Stimulated activated naive B cell treated with anti-CD40 and anti-IgM and Interleukin-4, amounts not matched to agents 10 μg/mL and 1 μg/mL and 100 μg/mL, for 72 hours (primary cell): ENCODE results near the gene C3orf49.

Source experiments
- ATAC-seq, 2 donors: fragments of 150-1000 bp; cut with Tn5 transposase; replicated peaks; 2 replicates each; pipeline ENCODE4 v1.10.0; 2021; ENCODE audit warnings: moderate library complexity in 1 of 2
- DNase-seq: peaks from one replicate; pipeline ENCODE4 v3.0.0; 2021
- H3K27ac Mint-ChIP-seq: one replicate; pipeline ENCODE4 v1.8.0; 2022; ENCODE audit warnings: mild to moderate bottlenecking, mixed read lengths
- H3K27me3 Mint-ChIP-seq, 2 donors: one replicate each; pipeline ENCODE4 v1.8.0; 2022; ENCODE audit warnings: mixed read lengths in 2 of 2
- H3K36me3 Mint-ChIP-seq, 2 donors: one replicate each; pipeline ENCODE4 v1.8.0; 2022; ENCODE audit warnings: mixed read lengths in 2 of 2, mild to moderate bottlenecking in 1 of 2
- H3K4me1 Mint-ChIP-seq, 2 donors: one replicate each; pipeline ENCODE4 v1.8.0; 2022; ENCODE audit warnings: mixed read lengths in 2 of 2, mild to moderate bottlenecking in 1 of 2
- H3K4me3 Mint-ChIP-seq, 2 donors: one replicate each; pipeline ENCODE4 v1.8.0; 2022; ENCODE audit warnings: mild to moderate bottlenecking in 2 of 2, mixed read lengths in 2 of 2, moderate library complexity in 1 of 2
- H3K9me3 Mint-ChIP-seq, 2 donors: one replicate each; pipeline ENCODE4 v1.8.0; 2022; ENCODE audit warnings: mixed read lengths in 2 of 2, mild to moderate bottlenecking in 1 of 2

C3orf49 gene, protein sequence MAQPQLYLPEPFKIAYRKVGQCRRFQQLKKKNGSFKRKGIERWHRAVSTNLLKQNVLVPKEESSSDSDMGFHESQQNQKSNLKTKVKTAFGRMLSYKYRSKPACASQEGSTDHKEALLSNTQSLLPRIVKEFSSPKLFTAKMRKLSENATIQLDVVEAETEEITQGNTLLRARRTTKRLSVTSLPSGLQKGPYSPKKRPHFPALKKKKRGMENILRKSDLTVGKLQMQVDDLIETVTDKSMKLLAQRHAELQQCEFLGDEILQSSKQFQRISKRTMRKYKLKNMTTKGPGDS

DNA sequence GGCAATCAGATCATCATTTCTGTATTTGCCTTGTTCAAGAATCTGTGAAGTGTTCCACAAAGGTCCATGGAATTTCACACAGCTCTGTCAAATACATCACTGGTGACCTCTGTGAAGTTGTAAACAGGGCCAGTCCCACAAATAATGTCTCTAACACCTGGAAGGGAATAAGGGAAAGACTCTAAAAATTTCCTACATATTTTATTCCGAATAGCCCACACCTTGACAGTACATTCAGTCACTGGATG lies at the start of gene C3orf49:
C3orf49 (plus strand) TSS at position 149 of the 248 bp plus-strand sequence. CDS start 173 bp downstream, outside the sequence.
- Mint-ChIP-seq H3K27me3 (no peaks in the 10 kb centered on the region), H3K4me1 (peaks cover 4 to 6% of the 10 kb centered on the region in 2 donors), H3K27ac (no peak within 1 kb of the TSS), H3K4me3 (no peak within 1 kb of the TSS), H3K9me3 (no peaks in the 10 kb centered on the region), H3K36me3 (peaks cover 0 to 8% of the 10 kb centered on the region in 2 donors)
- DNase-seq (no peak), ATAC-seq (no peak)

- Mint-ChIP-seq H3K36me3 (no peaks in the 10 kb centered on the region), H3K27ac (no peak overlapping the region), H3K27me3 (no peaks in the 10 kb centered on the region), H3K4me1 (no peaks in the 10 kb centered on the region), H3K9me3 (peaks cover 0 to 5% of the 10 kb centered on the region in 2 donors), H3K4me3 (no peak overlapping the region)
- ATAC-seq, result no peak
- DNase-seq, result no peak
Measured at GRCh38 chr3:63774781-63775180, 44.3 kb upstream of the C3orf49 start.

- no peak overlapping the region for H3K4me3 Mint-ChIP-seq
- H3K4me1 Mint-ChIP-seq, result no peaks in the 10 kb centered on the region
- H3K9me3 Mint-ChIP-seq, result no peaks in the 10 kb centered on the region
- H3K27me3 Mint-ChIP-seq, result no peaks in the 10 kb centered on the region
- no peak overlapping the region for H3K27ac Mint-ChIP-seq
- ATAC-seq, result no peak
- DNase-seq, result no peak
- H3K36me3 Mint-ChIP-seq, result no peaks in the 10 kb centered on the region
Measured at GRCh38 chr3:63779227-63779626, 39.9 kb upstream of the C3orf49 start.

DNA sequence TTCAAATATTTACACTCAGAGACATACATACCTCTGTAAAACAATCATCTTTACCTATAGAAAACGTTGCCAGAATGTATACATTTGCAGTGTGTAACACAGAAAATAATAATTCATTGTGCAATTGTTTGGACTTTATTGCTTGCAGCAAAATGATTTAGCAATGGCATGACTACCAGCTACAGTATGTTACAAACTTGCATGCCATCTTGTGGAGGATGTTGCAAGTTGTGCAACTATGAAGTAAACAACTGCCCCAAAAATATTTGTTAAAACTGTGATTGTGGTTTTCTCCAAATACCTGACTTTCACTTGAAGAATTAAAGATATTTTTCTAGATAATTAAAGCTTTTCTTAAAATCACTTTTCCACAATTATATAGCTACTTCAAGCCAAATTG lies 27.1 kb upstream of the C3orf49 start:
- no peak overlapping the region for H3K4me3 Mint-ChIP-seq
- H3K27ac Mint-ChIP-seq, result no peak overlapping the region
- peaks cover 6 to 12% of the 10 kb centered on the region in 2 donors for H3K27me3 Mint-ChIP-seq
- no peaks in the 10 kb centered on the region for H3K36me3 Mint-ChIP-seq
- ATAC-seq (no peak), DNase-seq (no peak)
- no peaks in the 10 kb centered on the region for H3K9me3 Mint-ChIP-seq
- H3K4me1 Mint-ChIP-seq, result no peaks in the 10 kb centered on the region

DNA sequence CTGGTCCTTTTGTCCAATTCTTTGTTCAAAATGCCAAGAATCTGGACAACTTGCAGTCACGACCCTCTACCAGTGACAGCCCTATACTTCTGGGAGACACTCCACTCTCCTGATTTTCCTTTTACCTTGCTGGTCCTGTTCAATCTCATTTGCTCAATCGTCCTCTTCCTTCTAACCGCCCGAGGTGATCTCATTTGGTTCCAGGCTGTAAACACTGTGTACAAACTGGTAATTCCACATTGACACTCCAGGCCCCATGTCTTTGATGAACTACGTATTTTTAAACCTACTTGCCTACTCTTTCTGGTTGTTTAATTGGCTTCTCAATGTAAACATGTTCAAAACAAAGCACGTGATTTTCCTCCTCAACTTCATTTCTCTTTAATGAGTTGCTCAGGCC lies 23.7 kb upstream of the C3orf49 start:
- H3K36me3 Mint-ChIP-seq, result no peaks in the 10 kb centered on the region
- H3K27me3 Mint-ChIP-seq, result peaks cover 4 to 10% of the 10 kb centered on the region in 2 donors
- no peak overlapping the region for H3K4me3 Mint-ChIP-seq
- H3K27ac Mint-ChIP-seq, result no peak overlapping the region
- H3K4me1 Mint-ChIP-seq, result no peaks in the 10 kb centered on the region
- ATAC-seq, result no peak
- DNase-seq, result no peak
- no peaks in the 10 kb centered on the region for H3K9me3 Mint-ChIP-seq

DNA sequence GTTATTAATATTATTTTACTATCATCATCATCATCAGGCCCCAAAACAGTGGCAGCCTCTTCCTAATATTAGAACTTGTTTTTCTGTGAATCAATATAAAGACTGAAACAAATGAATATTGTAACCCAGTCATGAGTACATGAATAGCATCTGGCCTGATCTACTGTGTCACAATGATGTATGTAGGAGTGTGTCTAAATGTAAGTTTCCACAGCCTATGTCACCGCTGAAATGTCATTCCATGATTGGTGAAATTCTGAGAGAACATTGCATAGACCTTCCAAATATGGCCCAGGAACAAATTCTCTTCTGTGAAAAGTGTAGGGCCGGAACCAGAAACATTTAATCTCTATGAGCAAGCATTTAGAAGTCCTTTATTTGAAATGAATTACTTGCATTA lies 20.6 kb upstream of the C3orf49 start:
- no peaks in the 10 kb centered on the region for H3K9me3 Mint-ChIP-seq
- no peak overlapping the region for H3K4me3 Mint-ChIP-seq
- ATAC-seq, result no peak
- no peak overlapping the region for H3K27ac Mint-ChIP-seq
- no peak for DNase-seq
- H3K27me3 Mint-ChIP-seq, result peaks cover 4 to 6% of the 10 kb centered on the region in 2 donors
- no peaks in the 10 kb centered on the region for H3K4me1 Mint-ChIP-seq
- H3K36me3 Mint-ChIP-seq, result no peaks in the 10 kb centered on the region

DNA sequence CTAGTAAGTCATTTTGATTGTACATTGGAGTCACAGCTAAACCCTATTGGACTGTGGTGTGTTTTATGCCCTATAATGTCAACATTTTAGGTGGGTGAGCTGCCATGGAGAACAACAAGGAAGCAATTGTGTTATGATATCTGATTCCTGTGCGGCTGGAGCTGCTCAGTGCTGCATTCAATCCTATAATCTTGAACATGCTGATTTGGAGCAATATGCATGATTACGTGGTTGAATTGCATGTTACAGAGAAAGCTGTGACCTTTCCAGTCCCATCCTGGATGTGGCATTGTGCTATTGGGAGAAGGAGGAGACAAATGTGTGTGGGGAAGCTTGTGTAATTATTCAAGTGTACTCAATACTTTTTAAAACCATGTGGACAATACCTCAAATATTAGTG lies 20.1 kb upstream of the C3orf49 start:
- H3K27me3 Mint-ChIP-seq, result peaks cover 4 to 6% of the 10 kb centered on the region in 2 donors
- ATAC-seq, result no peak

DNA sequence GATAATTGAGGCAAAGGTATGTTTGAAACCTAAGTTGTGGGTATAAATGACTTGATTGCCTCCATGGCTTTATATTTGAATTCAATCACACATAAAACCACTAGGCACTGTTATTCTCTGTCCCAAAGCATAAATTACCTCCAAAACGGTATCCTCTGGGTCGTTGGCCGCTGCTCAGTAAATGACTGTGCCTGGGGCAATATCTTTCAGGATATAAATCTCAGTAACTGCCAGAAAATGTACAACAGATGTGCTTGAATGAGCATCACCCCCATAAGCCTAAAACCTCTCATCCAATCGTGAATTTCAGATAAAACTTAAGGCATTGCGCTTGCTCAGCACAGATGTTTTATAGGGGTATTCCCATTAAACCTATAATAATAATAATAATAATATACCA lies 19.0 kb upstream of the C3orf49 start:
- Mint-ChIP-seq H3K36me3 (no peaks in the 10 kb centered on the region), H3K4me3 (no peak overlapping the region), H3K27me3 (peaks cover 4 to 6% of the 10 kb centered on the region in 2 donors), H3K4me1 (no peaks in the 10 kb centered on the region), H3K9me3 (no peaks in the 10 kb centered on the region), H3K27ac (no peak overlapping the region)
- DNase-seq (no peak), ATAC-seq (no peak)

More for the DNA sequence above, 20.1 kb upstream of the C3orf49 start:
- Mint-ChIP-seq H3K4me1 (no peaks in the 10 kb centered on the region), H3K4me3 (no peak overlapping the region), H3K9me3 (no peaks in the 10 kb centered on the region), H3K27ac (no peak overlapping the region), H3K36me3 (no peaks in the 10 kb centered on the region)
- no peak for DNase-seq

DNA sequence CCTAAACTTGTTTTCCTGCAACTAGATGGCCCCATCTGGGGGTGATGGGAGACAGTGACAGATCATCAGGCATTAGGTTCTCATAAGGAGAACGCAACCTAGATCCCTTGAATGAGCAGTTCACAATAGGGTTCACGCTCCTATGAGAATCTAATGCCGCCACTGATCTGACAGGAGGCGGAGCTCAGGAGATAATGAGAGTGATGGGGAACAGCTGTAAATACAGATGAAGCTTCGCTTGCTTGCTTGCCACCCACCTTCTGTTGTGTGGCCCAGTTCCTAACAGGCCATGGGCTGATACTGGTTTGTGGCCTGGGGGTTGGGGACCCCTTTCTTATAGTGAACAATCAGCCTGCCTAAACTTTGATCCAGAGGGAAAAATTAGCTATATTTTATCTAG lies 15.2 kb upstream of the C3orf49 start:
- no peak overlapping the region for H3K27ac Mint-ChIP-seq

GRCh38 chr3:63807961-63808565 lies 11.0 kb upstream of the C3orf49 start:
- ATAC-seq (no peak), DNase-seq (no peak)
- Mint-ChIP-seq H3K36me3 (no peaks in the 10 kb centered on the region), H3K4me1 (no peaks in the 10 kb centered on the region), H3K9me3 (no peaks in the 10 kb centered on the region), H3K4me3 (no peak overlapping the region), H3K27ac (no peak overlapping the region), H3K27me3 (no peaks in the 10 kb centered on the region)

More for the DNA sequence above, 15.2 kb upstream of the C3orf49 start:
- ATAC-seq (no peak), DNase-seq (no peak)
- Mint-ChIP-seq H3K36me3 (no peaks in the 10 kb centered on the region), H3K27me3 (no peaks in the 10 kb centered on the region), H3K4me1 (no peaks in the 10 kb centered on the region), H3K4me3 (no peak overlapping the region), H3K9me3 (no peaks in the 10 kb centered on the region)

- H3K4me1 Mint-ChIP-seq, result no peaks in the 10 kb centered on the region
- ATAC-seq (no peak), DNase-seq (no peak)
- H3K27ac Mint-ChIP-seq, result no peak overlapping the region
- no peaks in the 10 kb centered on the region for H3K36me3 Mint-ChIP-seq
- H3K4me3 Mint-ChIP-seq, result no peak overlapping the region
- H3K27me3 Mint-ChIP-seq, result no peaks in the 10 kb centered on the region
- no peaks in the 10 kb centered on the region for H3K9me3 Mint-ChIP-seq
Measured at GRCh38 chr3:63808633-63809032, 10.5 kb upstream of the C3orf49 start.

DNA sequence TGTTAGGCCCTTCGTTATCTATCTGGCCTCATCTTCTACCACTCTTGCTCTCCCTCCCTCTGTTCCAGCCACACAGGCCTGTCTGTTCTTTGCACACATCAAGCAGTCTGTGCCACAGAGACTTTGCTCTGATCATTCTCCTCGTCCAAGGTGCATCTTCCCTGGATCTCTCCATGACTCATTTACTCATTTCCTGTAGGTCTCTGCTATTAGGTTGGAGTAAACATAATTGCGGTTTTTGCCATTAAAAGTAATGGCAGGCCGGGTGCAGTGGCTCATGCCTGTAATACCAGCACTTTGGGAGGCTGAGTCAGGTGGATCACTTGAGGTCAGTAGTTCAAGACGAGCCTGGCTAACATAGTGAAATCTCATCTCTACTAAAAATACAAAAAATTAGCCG lies 9.5 kb upstream of the C3orf49 start:
- no peaks in the 10 kb centered on the region for H3K27me3 Mint-ChIP-seq
- H3K4me1 Mint-ChIP-seq, result no peaks in the 10 kb centered on the region
- H3K4me3 Mint-ChIP-seq, result no peak overlapping the region
- no peak overlapping the region for H3K27ac Mint-ChIP-seq
- ATAC-seq (no peak), DNase-seq (no peak)
- no peaks in the 10 kb centered on the region for H3K36me3 Mint-ChIP-seq
- no peaks in the 10 kb centered on the region for H3K9me3 Mint-ChIP-seq

GRCh38 chr3:63814237-63814636 lies 4.9 kb upstream of the C3orf49 start:
- ATAC-seq (no peak), DNase-seq (no peak)
- H3K36me3 Mint-ChIP-seq, result peaks cover 0 to 5% of the 10 kb centered on the region in 2 donors
- no peaks in the 10 kb centered on the region for H3K9me3 Mint-ChIP-seq
- H3K27me3 Mint-ChIP-seq, result no peaks in the 10 kb centered on the region
- H3K27ac Mint-ChIP-seq, result no peak overlapping the region
- no peak overlapping the region for H3K4me3 Mint-ChIP-seq
- peaks cover 4 to 6% of the 10 kb centered on the region in 2 donors for H3K4me1 Mint-ChIP-seq

DNA sequence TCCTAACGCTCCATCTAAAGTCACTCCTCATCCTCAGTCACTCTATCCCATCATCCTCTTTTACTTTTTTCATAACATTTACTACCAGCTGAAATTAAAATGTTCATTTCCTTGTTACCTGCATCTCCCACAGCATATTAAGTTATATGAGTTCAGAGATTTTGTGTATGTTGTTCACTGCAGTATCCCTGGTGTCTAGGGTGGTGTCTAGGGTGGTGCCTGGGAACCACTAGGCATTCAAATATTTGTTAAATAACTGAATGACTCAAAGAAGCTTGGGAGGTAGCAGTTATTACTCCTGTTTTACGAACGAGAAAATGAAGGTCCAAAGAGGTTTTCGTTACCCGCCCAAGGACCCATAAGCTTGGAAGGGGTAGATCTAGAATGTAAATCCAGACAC lies 1.9 kb upstream of the C3orf49 start:
- Mint-ChIP-seq H3K4me1 (peaks cover 4 to 6% of the 10 kb centered on the region in 2 donors), H3K27me3 (no peaks in the 10 kb centered on the region), H3K4me3 (no peak overlapping the region), H3K36me3 (peaks cover 0 to 5% of the 10 kb centered on the region in 2 donors), H3K27ac (no peak overlapping the region), H3K9me3 (no peaks in the 10 kb centered on the region)
- DNase-seq (no peak), ATAC-seq (no peak)

GRCh38 chr3:63818282-63819150 lies 583 bp upstream of the C3orf49 start:
- Mint-ChIP-seq H3K27ac (no peak overlapping the region), H3K36me3 (peaks cover 0 to 6% of the 10 kb centered on the region in 2 donors)

More at GRCh38 chr3:63818282-63819150, 583 bp upstream of the C3orf49 start:
- Mint-ChIP-seq H3K4me1 (peaks cover 4 to 6% of the 10 kb centered on the region in 2 donors), H3K9me3 (no peaks in the 10 kb centered on the region), H3K4me3 (no peak overlapping the region), H3K27me3 (no peaks in the 10 kb centered on the region)
- peak; percentile 17 for DNase-seq
- peak; percentile 60 to 64 for ATAC-seq
